Renal cortical epithelial cell (primary cell): ENCODE data around the gene TMEM187. TPM values are rescaled to one million over a fixed set of nuclear protein-coding genes. Genes with fewer than 3 reads are reported as not detected.

Source experiments
- total RNA-seq: library from RNA; depleted of rRNA; stranded (reverse); fragments of >200 nt; gene quantifications from 2 replicates; pipeline ENCODE4 v1.2.3, GENCODE V29; 2014

TMEM187 gene
- total RNA-seq, 1 donor from 2014 or later, result 5.4 TPM

Other genes starting within 250 kb of the TMEM187 start
- 233 and 273 TPM in 2 replicates for gene BCAP31, start 248.4 kb upstream of the TMEM187 start, total RNA-seq
- gene ABCD1, start 247.9 kb upstream of the TMEM187 start, total RNA-seq, result 10.6 and 22.3 TPM in 2 replicates
- 2.6 and 10.3 TPM in 2 replicates for gene PLXNB3, start 208.5 kb upstream of the TMEM187 start, total RNA-seq
- 0.17 and 0.25 TPM in 2 replicates for gene SRPK3, start 191.7 kb upstream of the TMEM187 start, total RNA-seq
- 71.7 and 80.9 TPM in 2 replicates for gene IDH3G, start 178.4 kb upstream of the TMEM187 start, total RNA-seq
- gene SSR4, start 178.1 kb upstream of the TMEM187 start, total RNA-seq, result 59.6 and 140 TPM in 2 replicates
- gene PDZD4, start 142.2 kb upstream of the TMEM187 start, total RNA-seq, result under 0.01 and 0.30 TPM in 2 replicates
- gene L1CAM, start 86.6 kb upstream of the TMEM187 start, total RNA-seq, result 88.0 and 623 TPM in 2 replicates
- 0.70 and 1.0 TPM in 2 replicates for gene AVPR2, start 68.1 kb upstream of the TMEM187 start, total RNA-seq
- 11.8 and 19.3 TPM in 2 replicates for gene ARHGAP4, start 46.5 kb upstream of the TMEM187 start, total RNA-seq
- 51.8 and 52.8 TPM in 2 replicates for gene NAA10, start 37.7 kb upstream of the TMEM187 start, total RNA-seq
- gene RENBP, start 28.1 kb upstream of the TMEM187 start, total RNA-seq, result 1.9 and 3.6 TPM in 2 replicates
- gene HCFC1, start 936 bp upstream of the TMEM187 start, total RNA-seq, result 11.6 and 34.7 TPM in 2 replicates
- gene IRAK1, start 47.1 kb downstream of the TMEM187 start, total RNA-seq, result 78.7 and 79.4 TPM in 2 replicates
- gene MECP2, start 125.0 kb downstream of the TMEM187 start, total RNA-seq, result 16.7 and 32.1 TPM in 2 replicates
- gene OPN1LW, start 171.5 kb downstream of the TMEM187 start, total RNA-seq, result not detected in 2 replicates
- gene OPN1MW, start 209.8 kb downstream of the TMEM187 start, total RNA-seq, result not detected in 2 replicates
- gene OPN1MW2, start 247.0 kb downstream of the TMEM187 start, total RNA-seq, result not detected in 2 replicates